ENCODE data around the gene MYO9A. TPM values are rescaled to one million over a fixed set of nuclear protein-coding genes. Genes with fewer than 3 reads are reported as not detected.
"Not testable (repeated sequence)": the region's sequence is repeated elsewhere in the genome, so short reads cannot be mapped to it uniquely, and the experiment has no call there.

MYO9A gene
- total RNA-seq, 8 experiments from 2014 or later: 22.3 to 42.1 (median 31.6) TPM

DNA sequence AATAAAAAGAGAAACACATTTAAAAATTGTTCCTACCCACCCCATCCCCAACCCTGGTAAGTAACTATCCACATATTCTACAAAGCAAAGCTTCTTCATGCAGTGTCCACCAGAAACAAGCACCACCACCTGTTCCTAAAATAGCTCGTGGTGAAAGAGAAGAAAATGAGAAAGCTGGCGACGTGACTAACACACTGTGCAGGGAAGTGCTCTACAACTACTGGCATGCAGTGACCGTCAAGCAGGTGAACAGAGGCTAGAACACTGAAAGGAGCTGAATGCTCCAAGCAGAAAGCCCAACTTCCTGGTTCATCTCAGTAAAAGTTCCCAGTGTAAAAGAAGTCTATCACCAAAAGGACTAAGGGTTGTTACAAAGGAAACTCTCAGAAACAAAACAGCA, 226.9 kb downstream of the MYO9A start:
- in situ Hi-C loops (cut with MboI; ENCODE audit: low pct_unique_long_range_greater_than_20kb in 2 of 9, low sequenced_read_pairs in 9 of 9, unreplicated experiment in 9 of 9): no loop called here
- no peak overlapping the region for H3K27ac ChIP-seq
- WGBS, 10 experiments: 73 to 100% (median 83%) methylated on average over 1 to 4 of the region's 4 CpGs; no CpG with 5 or more reads in 3 of the 10 experiments
- ATAC-seq (replicated peaks in 6 of 8): no peak
- H3K4me3 ChIP-seq: no peak overlapping the region
- H3K4me1 ChIP-seq (replicated peaks in 1 of 2): no peaks in the 10 kb centered on the region

- ATAC-seq (replicated peaks in 6 of 8): no peak
- Histone ChIP-seq H3K27ac (no peak overlapping the region), H3K4me3 (no peak overlapping the region), H3K4me1 (replicated peaks in 1 of 2) (no peaks in the 10 kb centered on the region)
- in situ Hi-C loops (cut with MboI; ENCODE audit: low pct_unique_long_range_greater_than_20kb in 2 of 9, low sequenced_read_pairs in 9 of 9, unreplicated experiment in 9 of 9): no loop called here
- WGBS, 10 experiments: 88 to 100% (median 100%) methylated on average over 1 of the region's 1 CpG; no CpG with 5 or more reads in 1 of the 10 experiments
Observed at GRCh38 chr15:71889947-71890346, 228.0 kb downstream of the MYO9A start.

DNA sequence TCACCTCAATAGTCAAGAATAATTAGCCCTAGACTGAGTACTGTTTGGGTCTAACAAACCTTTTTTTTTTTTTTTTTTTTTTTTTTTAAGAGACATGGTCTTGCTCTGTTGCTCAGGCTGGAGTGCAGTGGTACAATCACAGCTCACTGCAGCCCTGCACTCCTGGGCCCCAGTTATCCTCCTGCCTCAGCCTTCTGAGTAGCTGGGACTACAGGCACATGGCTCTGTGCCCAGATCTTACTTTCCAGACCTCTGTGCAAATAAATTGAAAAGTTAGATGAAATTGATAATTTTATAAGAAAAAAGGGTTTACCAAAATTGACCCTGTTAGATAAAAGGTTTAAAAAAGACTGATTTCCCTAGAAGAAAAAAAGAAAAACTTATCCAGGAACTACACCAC, 228.6 kb downstream of the MYO9A start:
- ATAC-seq (replicated peaks in 6 of 8): no peak
- Histone ChIP-seq H3K27ac (no peak overlapping the region), H3K4me3 (no peak overlapping the region), H3K4me1 (replicated peaks in 1 of 2) (no peaks in the 10 kb centered on the region)
- in situ Hi-C loops (cut with MboI; ENCODE audit: low pct_unique_long_range_greater_than_20kb in 2 of 9, low sequenced_read_pairs in 9 of 9, unreplicated experiment in 9 of 9): no loop called here

DNA sequence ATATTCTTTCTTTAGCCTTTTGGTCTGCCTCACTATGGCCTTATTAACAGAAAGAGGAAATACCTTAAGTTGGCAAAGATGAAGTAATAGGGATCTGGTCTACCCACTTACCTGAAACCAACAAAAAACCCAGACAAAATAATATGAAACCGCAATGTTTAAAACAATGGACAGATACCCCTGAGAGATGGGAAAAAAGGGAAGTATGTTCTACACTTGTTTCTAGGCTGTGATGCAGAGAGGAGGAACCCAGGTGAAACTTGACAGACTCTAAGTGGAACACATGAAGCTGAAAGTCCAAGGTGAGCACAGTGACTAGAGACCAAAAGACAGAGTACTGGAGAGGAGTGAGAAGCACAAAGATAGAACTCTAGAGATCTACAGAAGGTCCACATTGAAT, 229.2 kb downstream of the MYO9A start:
- H3K27ac ChIP-seq: no peak overlapping the region
- H3K4me1 ChIP-seq (replicated peaks in 1 of 2): no peaks in the 10 kb centered on the region
- ATAC-seq (replicated peaks in 6 of 8): no peak
- 83 to 100% (median 100%) methylated on average over 1 of the region's 1 CpG; no CpG with 5 or more reads in 2 of the 10 experiments for WGBS, 10 experiments
- H3K4me3 ChIP-seq: no peak overlapping the region
- in situ Hi-C loops (cut with MboI; ENCODE audit: low pct_unique_long_range_greater_than_20kb in 2 of 9, low sequenced_read_pairs in 9 of 9, unreplicated experiment in 9 of 9): no loop called here

- no peak for ATAC-seq (replicated peaks in 6 of 8)
- H3K4me1 ChIP-seq (replicated peaks in 1 of 2): no peaks in the 10 kb centered on the region
- WGBS, 10 experiments: 75 to 99% (median 90%) methylated on average over 6 of the region's 6 CpGs; no CpG with 5 or more reads in 1 of the 10 experiments
- H3K27ac ChIP-seq: no peak overlapping the region
- in situ Hi-C loops (cut with MboI; ENCODE audit: low pct_unique_long_range_greater_than_20kb in 2 of 9, low sequenced_read_pairs in 9 of 9, unreplicated experiment in 9 of 9): no loop called here
- H3K4me3 ChIP-seq: no peak overlapping the region
Observed at GRCh38 chr15:71885390-71885789, 232.6 kb downstream of the MYO9A start.

GRCh38 chr15:71883447-71883846, 234.5 kb downstream of the MYO9A start:
- 100% methylated on average over 1 of the region's 1 CpG; no CpG with 5 or more reads in 4 of the 10 experiments for WGBS, 10 experiments
- in situ Hi-C loops (cut with MboI; ENCODE audit: low pct_unique_long_range_greater_than_20kb in 2 of 9, low sequenced_read_pairs in 9 of 9, unreplicated experiment in 9 of 9): no loop called here
- ATAC-seq (replicated peaks in 6 of 8): no peak
- no peaks in the 10 kb centered on the region for H3K4me1 ChIP-seq (replicated peaks in 1 of 2)
- no peak overlapping the region for H3K4me3 ChIP-seq
- H3K27ac ChIP-seq: no peak overlapping the region

DNA sequence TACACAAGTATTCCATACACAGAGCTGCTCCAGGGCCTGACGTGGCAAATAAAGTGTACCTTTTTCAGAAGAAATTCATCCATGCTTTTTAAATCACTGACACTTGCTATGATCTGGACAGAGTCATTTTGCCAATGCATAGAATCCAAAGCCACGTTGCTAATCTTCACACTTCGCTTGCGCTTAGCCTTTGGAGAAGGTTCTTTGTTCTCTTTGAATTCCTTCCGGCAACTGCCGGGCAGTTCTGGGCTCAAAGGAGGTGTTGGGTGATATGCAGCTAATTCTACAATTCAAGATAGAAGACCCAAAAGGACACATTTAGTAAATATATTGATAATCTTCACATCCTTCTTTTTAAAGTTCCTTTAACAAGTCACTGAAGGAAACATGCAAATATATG, 237.7 kb downstream of the MYO9A start:
- in situ Hi-C loops (cut with MboI; ENCODE audit: low pct_unique_long_range_greater_than_20kb in 2 of 9, low sequenced_read_pairs in 9 of 9, unreplicated experiment in 9 of 9): no loop called here
- H3K4me1 ChIP-seq (replicated peaks in 1 of 2): no peaks in the 10 kb centered on the region
- H3K4me3 ChIP-seq: no peak overlapping the region
- no peak for ATAC-seq (replicated peaks in 6 of 8)
- no peak overlapping the region for H3K27ac ChIP-seq
- WGBS, 10 experiments: 60 to 100% (median 78%) methylated on average over 1 to 6 of the region's 6 CpGs; no CpG with 5 or more reads in 1 of the 10 experiments

- no peak for ATAC-seq (replicated peaks in 6 of 8)
- Histone ChIP-seq H3K4me1 (replicated peaks in 1 of 2) (no peaks in the 10 kb centered on the region), H3K4me3 (no peak overlapping the region), H3K27ac (no peak overlapping the region)
- in situ Hi-C loops (cut with MboI; ENCODE audit: low pct_unique_long_range_greater_than_20kb in 2 of 9, low sequenced_read_pairs in 9 of 9, unreplicated experiment in 9 of 9): no loop called here
- WGBS, 10 experiments: 85 to 100% (median 94%) methylated on average over 2 to 3 of the region's 3 CpGs
Observed at GRCh38 chr15:71874245-71874644, 243.7 kb downstream of the MYO9A start.

DNA sequence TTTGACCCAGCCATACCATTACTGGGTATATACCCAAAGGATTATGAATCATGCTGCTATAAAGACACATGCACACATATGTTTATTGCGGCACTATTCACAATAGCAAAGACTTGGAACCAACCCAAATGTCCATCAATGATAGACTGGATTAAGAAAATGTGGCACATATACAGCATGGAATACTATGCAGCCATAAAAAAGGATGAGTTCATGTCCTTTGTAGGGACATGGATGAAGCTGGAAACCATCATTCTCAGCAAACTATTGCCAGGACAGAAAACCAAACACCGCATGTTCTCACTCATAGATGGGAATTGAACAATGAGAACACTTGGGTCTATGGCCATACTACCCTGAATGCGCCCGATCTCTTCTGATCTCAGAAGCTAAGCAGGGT, 259.7 kb downstream of the MYO9A start:
- WGBS, 10 experiments: 100% methylated on average over 1 of the region's 4 CpGs; no CpG with 5 or more reads in 9 of the 10 experiments
- in situ Hi-C loops (cut with MboI; ENCODE audit: low pct_unique_long_range_greater_than_20kb in 2 of 9, low sequenced_read_pairs in 9 of 9, unreplicated experiment in 9 of 9); ATAC-seq (replicated peaks in 6 of 8); H3K4me1 ChIP-seq (replicated peaks in 1 of 2); H3K4me3 ChIP-seq; H3K27ac ChIP-seq: not testable (repeated sequence)

DNA sequence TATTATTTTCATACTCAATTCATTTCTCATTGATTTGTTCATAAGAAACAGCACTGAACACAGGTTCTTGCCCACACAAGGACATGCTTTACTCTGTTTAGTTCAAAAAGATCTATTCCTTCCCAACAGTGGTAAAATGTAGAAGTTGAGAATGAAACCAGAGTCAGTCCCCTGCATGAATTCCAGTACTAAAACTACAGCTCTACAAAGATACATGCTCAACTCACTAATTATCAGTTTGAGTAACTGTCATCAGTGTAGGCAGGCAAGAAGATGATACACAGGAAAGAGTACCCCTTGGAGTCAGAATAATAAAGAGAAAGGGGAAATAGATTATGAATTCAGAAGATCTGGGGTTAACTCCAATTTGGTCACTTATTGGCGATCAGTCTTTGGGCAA, 264.4 kb downstream of the MYO9A start:
- Histone ChIP-seq H3K27ac (no peak overlapping the region), H3K4me1 (replicated peaks in 1 of 2) (no peaks in the 10 kb centered on the region), H3K4me3 (no peak overlapping the region)
- 86 to 100% (median 100%) methylated on average over 1 of the region's 1 CpG; no CpG with 5 or more reads in 1 of the 10 experiments for WGBS, 10 experiments
- in situ Hi-C loops (cut with MboI; ENCODE audit: low pct_unique_long_range_greater_than_20kb in 2 of 9, low sequenced_read_pairs in 9 of 9, unreplicated experiment in 9 of 9): no loop called here
- no peak for ATAC-seq (replicated peaks in 6 of 8)

- no peak overlapping the region for H3K27ac ChIP-seq
- 88 to 100% (median 100%) methylated on average over 1 to 2 of the region's 2 CpGs; no CpG with 5 or more reads in 2 of the 10 experiments for WGBS, 10 experiments
- in situ Hi-C loops (cut with MboI; ENCODE audit: low pct_unique_long_range_greater_than_20kb in 2 of 9, low sequenced_read_pairs in 9 of 9, unreplicated experiment in 9 of 9): loop anchor here in 1 of 9 experiments (25.0 kb wide), 1 partner anchor 317 kb away; no protein-coding TSS in a partner anchor
- ATAC-seq (replicated peaks in 6 of 8): no peak
- H3K4me3 ChIP-seq: no peak overlapping the region
- H3K4me1 ChIP-seq (replicated peaks in 1 of 2): no peaks in the 10 kb centered on the region
Observed at GRCh38 chr15:71844916-71845315, 273.0 kb downstream of the MYO9A start.

DNA sequence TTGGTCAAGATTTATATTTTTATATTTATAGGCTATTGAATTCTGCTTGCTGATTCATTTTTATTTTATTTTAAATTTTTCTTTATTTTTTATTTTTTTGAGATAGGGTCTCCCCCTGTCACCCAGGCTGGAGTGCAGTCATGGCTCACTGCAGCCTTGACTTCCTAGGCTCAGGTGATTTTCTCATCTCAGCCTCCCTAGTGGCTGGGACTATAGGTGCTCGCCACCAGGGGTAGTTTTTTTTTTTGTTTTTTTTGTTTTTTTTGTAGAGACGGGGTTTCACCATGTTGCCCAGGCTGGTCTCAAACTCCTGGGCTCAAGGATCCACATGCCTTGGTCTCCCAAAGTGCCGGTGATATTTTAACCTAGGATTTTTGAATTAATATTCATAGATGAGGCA, 276.4 kb downstream of the MYO9A start:
- ATAC-seq (replicated peaks in 6 of 8): no peak
- H3K4me3 ChIP-seq: no peak overlapping the region
- no peaks in the 10 kb centered on the region for H3K4me1 ChIP-seq (replicated peaks in 1 of 2)
- WGBS, 10 experiments: 89 to 100% (median 97%) methylated on average over 2 to 3 of the region's 3 CpGs; no CpG with 5 or more reads in 1 of the 10 experiments
- in situ Hi-C loops (cut with MboI; ENCODE audit: low pct_unique_long_range_greater_than_20kb in 2 of 9, low sequenced_read_pairs in 9 of 9, unreplicated experiment in 9 of 9): loop anchor here in 1 of 9 experiments (25.0 kb wide), 1 partner anchor 321 kb away; no protein-coding TSS in a partner anchor
- H3K27ac ChIP-seq: no peak overlapping the region

DNA sequence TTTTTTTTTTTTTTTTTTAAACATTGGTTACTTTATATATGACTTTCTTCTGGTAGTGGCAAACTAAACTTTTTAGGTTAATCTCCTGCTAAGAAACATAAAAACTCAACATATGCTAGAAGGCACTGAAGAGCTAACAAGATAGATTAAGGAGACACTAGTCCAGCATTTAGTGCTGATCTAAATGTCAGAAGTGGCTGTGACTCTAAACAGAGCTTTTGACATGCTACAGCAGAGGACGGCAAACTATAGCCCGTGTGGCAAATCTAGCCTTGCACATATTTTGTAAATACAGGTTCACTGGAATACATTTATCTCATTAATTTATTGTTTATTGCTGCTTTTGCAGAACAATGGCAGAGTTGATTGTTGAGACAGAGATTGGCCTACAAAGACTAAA, 287.0 kb downstream of the MYO9A start:
- no peak for ATAC-seq (replicated peaks in 6 of 8)

GRCh38 chr15:71826196-71826595, 291.8 kb downstream of the MYO9A start:
- WGBS, 10 experiments: 75 to 100% (median 89%) methylated on average over 1 to 3 of the region's 5 CpGs; no CpG with 5 or more reads in 1 of the 10 experiments
- no peak overlapping the region for H3K4me3 ChIP-seq
- in situ Hi-C loops (cut with MboI; ENCODE audit: low pct_unique_long_range_greater_than_20kb in 2 of 9, low sequenced_read_pairs in 9 of 9, unreplicated experiment in 9 of 9): loop anchor here in 1 of 9 experiments (25.0 kb wide), 1 partner anchor 336 kb away; no protein-coding TSS in a partner anchor
- ATAC-seq (replicated peaks in 6 of 8): no peak
- H3K27ac ChIP-seq: no peak overlapping the region
- no peaks in the 10 kb centered on the region for H3K4me1 ChIP-seq (replicated peaks in 1 of 2)

More for the DNA sequence above, 287.0 kb downstream of the MYO9A start:
- WGBS, 10 experiments: 70 to 100% (median 93%) methylated on average over 2 of the region's 2 CpGs; no CpG with 5 or more reads in 2 of the 10 experiments
- in situ Hi-C loops (cut with MboI; ENCODE audit: low pct_unique_long_range_greater_than_20kb in 2 of 9, low sequenced_read_pairs in 9 of 9, unreplicated experiment in 9 of 9): loop anchor here in 1 of 9 experiments (25.0 kb wide), 1 partner anchor 331 kb away; no protein-coding TSS in a partner anchor
- no peaks in the 10 kb centered on the region for H3K4me1 ChIP-seq (replicated peaks in 1 of 2)
- no peak overlapping the region for H3K4me3 ChIP-seq
- H3K27ac ChIP-seq: no peak overlapping the region
